Osteoblast (primary cell): Measurements from ENCODE around the gene IRF2BPL. TPM values are rescaled to one million over a fixed set of nuclear protein-coding genes. Genes with fewer than 3 reads are reported as not detected.
A peak's percentile ranks its signal among the peaks of the same experiment; 100 is the strongest.

Source experiments
- DNase-seq: peaks from one replicate; pipeline ENCODE4 v3.0.0; 2011; ENCODE audit warnings: low spot score, mixed read lengths; ENCODE audit not compliant: insufficient read length; ENCODE audit errors: missing footprints
- H2AFZ ChIP-seq: 2 replicates; pipeline ENCODE4 v1.6.0; 2011; ENCODE audit warnings: mild to moderate bottlenecking, low read length
- H3K27ac ChIP-seq: 2 replicates; pipeline ENCODE4 v1.5.1; 2011; ENCODE audit warnings: mild to moderate bottlenecking, low read depth, low read length, moderate library complexity
- H3K27me3 ChIP-seq: 2 replicates; pipeline ENCODE4 v1.6.0; 2012; ENCODE audit warnings: mild to moderate bottlenecking, control low read depth, inconsistent platforms, low read length, moderate library complexity; ENCODE audit not compliant: insufficient read depth
- H3K36me3 ChIP-seq: 2 replicates; pipeline ENCODE4 v1.5.1; 2011; ENCODE audit warnings: mild to moderate bottlenecking, low read length, control low read depth, moderate library complexity; ENCODE audit not compliant: insufficient read depth
- H3K4me1 ChIP-seq: 2 replicates; pipeline ENCODE4 v1.5.1; 2011; ENCODE audit warnings: mild to moderate bottlenecking, low read length, control low read depth, moderate library complexity; ENCODE audit not compliant: insufficient read depth
- H3K4me2 ChIP-seq: 2 replicates; pipeline ENCODE4 v1.6.0; 2011; ENCODE audit warnings: mild to moderate bottlenecking, low read length; ENCODE audit not compliant: insufficient read depth
- H3K4me3 ChIP-seq: fragments of 200-600 bp; sonication (generic); 3 replicates; pipeline ENCODE4 v1.5.1; 2012; ENCODE audit warnings: mild to moderate bottlenecking, low read length, inconsistent platforms; ENCODE audit not compliant: insufficient read depth
- H3K79me2 ChIP-seq: 2 replicates; pipeline ENCODE4 v1.6.0; 2012; ENCODE audit warnings: mild to moderate bottlenecking, low read length, control low read depth, inconsistent platforms; ENCODE audit not compliant: insufficient read depth
- H3K9me3 ChIP-seq: 2 replicates; pipeline ENCODE4 v1.5.1; 2011; ENCODE audit warnings: low read depth, low read length, control low read depth
- H4K20me1 ChIP-seq: 2 replicates; pipeline ENCODE4 v1.6.0; 2012; ENCODE audit warnings: mild to moderate bottlenecking, low read length, control low read depth; ENCODE audit not compliant: insufficient read depth
- total RNA-seq: library from RNA; depleted of rRNA; stranded (reverse); fragments of >200 nt; gene quantifications from 2 replicates; pipeline ENCODE4 v1.2.3, GENCODE V29; 2012
- TF ChIP-seq, protein P1 (sequence below): IDR thresholded peaks from 2 replicates; pipeline ENCODE4 v1.5.1; 2011; ENCODE audit warnings: mild to moderate bottlenecking, low read depth, low read length, moderate library complexity; ENCODE audit errors: extremely low read depth

IRF2BPL gene
- total RNA-seq, 1 donor: 26.4 TPM

DNA sequence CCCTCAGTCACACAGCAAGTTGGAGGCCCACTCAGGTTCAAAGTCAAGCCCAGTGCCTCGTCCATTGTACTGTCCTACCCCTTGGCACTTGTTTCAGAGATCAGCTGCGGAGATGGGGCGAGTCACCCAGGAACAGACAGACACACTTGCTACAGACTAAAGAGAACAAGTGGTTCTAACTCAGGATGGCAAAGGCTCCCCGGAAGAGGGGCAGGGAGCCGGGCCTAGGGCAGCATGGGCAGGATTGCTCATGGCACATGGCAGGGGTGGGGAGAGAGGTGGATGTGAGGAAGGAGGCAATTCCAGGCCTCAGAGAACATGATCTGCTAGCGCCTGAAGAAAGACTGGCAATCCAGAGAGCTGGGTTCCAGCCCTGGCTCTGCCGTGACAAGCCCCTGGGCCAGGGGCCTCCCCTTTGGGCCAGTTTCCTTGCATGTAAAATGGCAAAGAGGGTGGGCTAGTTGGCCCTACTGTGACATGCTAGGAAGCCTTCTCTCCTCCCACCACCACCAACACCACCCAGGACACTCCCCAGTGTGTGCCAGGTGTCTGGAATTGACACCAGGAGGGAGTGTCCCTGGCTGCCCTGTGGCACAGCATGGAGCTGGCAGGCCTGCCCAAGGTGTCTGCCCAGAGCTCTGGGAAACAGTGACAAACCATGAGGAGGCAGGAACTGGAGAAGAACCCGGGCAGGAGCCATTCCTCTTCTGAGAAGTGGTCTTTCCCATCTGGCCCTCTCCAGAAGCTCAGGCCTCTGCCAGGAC is 24.0 kb upstream of the IRF2BPL start:
- Histone ChIP-seq H3K79me2 (no peaks in the 10 kb centered on the region), H3K4me2 (no peak overlapping the region), H3K36me3 (no peaks in the 10 kb centered on the region), H3K27me3 (no peaks in the 10 kb centered on the region), H2AFZ (no peak overlapping the region), H3K4me3 (no peak overlapping the region), H3K4me1 (peaks cover 7% of the 10 kb centered on the region), H3K9me3 (peaks cover 4% of the 10 kb centered on the region), H3K27ac (no peak overlapping the region), H4K20me1 (no peaks in the 10 kb centered on the region)
- peak; percentile 53 for DNase-seq
- TF ChIP-seq, protein P1, sequence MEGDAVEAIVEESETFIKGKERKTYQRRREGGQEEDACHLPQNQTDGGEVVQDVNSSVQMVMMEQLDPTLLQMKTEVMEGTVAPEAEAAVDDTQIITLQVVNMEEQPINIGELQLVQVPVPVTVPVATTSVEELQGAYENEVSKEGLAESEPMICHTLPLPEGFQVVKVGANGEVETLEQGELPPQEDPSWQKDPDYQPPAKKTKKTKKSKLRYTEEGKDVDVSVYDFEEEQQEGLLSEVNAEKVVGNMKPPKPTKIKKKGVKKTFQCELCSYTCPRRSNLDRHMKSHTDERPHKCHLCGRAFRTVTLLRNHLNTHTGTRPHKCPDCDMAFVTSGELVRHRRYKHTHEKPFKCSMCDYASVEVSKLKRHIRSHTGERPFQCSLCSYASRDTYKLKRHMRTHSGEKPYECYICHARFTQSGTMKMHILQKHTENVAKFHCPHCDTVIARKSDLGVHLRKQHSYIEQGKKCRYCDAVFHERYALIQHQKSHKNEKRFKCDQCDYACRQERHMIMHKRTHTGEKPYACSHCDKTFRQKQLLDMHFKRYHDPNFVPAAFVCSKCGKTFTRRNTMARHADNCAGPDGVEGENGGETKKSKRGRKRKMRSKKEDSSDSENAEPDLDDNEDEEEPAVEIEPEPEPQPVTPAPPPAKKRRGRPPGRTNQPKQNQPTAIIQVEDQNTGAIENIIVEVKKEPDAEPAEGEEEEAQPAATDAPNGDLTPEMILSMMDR: no peak

DNA sequence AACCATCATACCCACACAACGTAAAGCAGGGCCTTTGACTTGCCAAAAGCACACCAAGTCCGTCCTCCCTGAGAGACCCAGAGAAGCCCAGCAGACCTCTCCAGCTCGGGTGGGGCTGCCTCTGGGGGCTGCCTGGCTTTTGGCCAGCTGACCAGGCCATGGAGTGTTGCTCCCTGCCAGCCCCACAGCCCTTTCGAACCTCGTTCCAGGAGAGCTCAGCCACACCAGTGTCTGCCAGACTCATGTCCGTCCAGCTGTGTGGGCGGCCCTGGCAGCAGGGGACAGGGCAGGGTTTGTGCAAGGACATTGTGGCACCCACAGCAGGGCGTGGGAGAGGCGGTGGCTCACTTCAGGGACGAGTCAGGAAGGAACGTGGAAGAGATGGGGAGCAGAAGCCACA is 22.6 kb upstream of the IRF2BPL start:
- peak; percentile 49 for DNase-seq
- no peaks in the 10 kb centered on the region for H4K20me1 ChIP-seq
- peak overlapping the region; percentile 24 for H3K27ac ChIP-seq
- no peak overlapping the region for H3K4me2 ChIP-seq
- peak overlapping the region; percentile 40 for H2AFZ ChIP-seq
- no peaks in the 10 kb centered on the region for H3K79me2 ChIP-seq
- H3K9me3 ChIP-seq: peaks cover 3% of the 10 kb centered on the region
- no peaks in the 10 kb centered on the region for H3K27me3 ChIP-seq
- TF ChIP-seq, protein P1: no peak
- no peaks in the 10 kb centered on the region for H3K36me3 ChIP-seq
- peaks cover 7% of the 10 kb centered on the region for H3K4me1 ChIP-seq
- no peak overlapping the region for H3K4me3 ChIP-seq

DNA sequence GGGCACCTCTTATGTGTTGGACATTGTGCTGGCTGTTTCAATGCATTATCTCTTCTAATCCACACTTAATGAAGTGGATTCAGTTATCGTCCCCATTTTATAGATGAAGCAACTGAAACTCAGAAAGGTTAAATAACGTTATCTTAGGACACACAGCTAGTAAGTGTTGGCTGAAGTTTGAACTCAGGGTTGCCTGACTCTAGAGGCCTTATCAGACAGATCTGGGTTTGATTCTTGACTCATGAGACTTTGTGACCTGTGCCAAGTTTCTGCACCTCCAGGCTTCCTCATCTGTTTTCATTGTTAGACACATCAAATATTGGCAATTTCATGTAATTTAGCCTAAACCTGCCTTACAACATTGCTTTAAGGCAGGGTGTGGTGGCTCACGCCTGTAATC is 18.2 kb upstream of the IRF2BPL start:
- DNase-seq: no peak
- no peak overlapping the region for H3K4me3 ChIP-seq
- TF ChIP-seq, protein P1: no peak
- no peak overlapping the region for H3K27ac ChIP-seq
- no peaks in the 10 kb centered on the region for H3K9me3 ChIP-seq
- H3K79me2 ChIP-seq: no peaks in the 10 kb centered on the region
- H4K20me1 ChIP-seq: no peaks in the 10 kb centered on the region
- H2AFZ ChIP-seq: no peak overlapping the region
- H3K36me3 ChIP-seq: no peaks in the 10 kb centered on the region
- no peaks in the 10 kb centered on the region for H3K27me3 ChIP-seq
- peaks cover 47% of the 10 kb centered on the region for H3K4me1 ChIP-seq
- H3K4me2 ChIP-seq: no peak overlapping the region

DNA sequence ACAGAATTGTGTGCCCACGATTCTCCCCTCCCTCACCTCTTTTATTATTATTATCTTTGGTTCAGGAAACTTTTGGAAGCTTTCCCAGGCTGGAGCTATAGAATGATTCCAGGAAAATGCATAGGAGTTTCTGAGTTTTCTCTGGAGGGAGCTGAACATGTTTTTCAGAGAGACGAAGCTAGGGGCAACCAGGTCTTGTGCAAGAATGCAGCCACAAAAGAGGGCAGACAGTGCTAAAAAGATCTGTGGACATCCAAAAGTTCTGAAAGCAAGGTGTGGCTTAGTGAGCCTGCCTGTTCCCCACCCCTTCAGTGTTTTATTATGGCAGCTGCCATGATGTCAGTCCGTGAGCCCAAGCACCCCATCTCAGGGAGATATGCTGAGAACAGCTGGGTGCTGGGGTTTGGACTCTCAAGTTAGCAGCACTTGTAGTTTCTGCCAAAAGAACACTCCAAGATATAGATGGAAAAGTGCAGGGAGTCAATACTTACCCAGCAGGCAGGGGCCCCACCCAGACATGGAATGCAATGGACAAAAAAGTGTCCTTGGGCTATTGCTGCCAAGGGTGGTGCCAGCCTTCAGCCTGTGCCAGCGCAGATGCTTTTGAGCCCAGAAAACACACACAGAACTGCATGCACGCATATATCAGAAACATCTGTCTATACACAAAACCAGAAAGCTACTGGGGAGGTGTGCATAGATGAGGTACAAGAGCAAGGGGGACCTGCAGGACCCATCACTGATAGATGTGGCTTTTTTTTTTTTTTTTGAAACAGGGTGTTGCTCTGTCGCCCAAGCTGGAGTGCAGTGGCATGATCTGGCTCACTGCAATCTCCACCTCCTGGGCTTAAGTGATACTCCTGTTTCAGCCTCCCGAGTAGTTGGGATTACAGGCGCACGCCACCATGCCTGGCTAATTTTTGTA is 17.0 kb upstream of the IRF2BPL start:
- Histone ChIP-seq H3K27ac (peak overlapping the region; percentile 95), H3K27me3 (no peaks in the 10 kb centered on the region), H4K20me1 (no peaks in the 10 kb centered on the region), H3K79me2 (no peaks in the 10 kb centered on the region), H2AFZ (no peak overlapping the region), H3K36me3 (no peaks in the 10 kb centered on the region), H3K9me3 (no peaks in the 10 kb centered on the region), H3K4me2 (peak overlapping the region; percentile 26), H3K4me3 (no peak overlapping the region), H3K4me1 (peaks cover 52% of the 10 kb centered on the region)
- TF ChIP-seq, protein P1: no peak
- DNase-seq: peak; percentile 52
